ENCODE results near the gene KCNJ15.

KCNJ15 gene

GRCh38 chr21:38291874-38292273 is 35.1 kb downstream of the KCNJ15 start:
- no peak for TF ChIP-seq ZNF274 (IDR thresholded peaks at IDR 0.05; ENCODE audit: low read depth, low read length)
- H3K4me3 ChIP-seq (ENCODE audit: low read length) = no peak overlapping the region

DNA sequence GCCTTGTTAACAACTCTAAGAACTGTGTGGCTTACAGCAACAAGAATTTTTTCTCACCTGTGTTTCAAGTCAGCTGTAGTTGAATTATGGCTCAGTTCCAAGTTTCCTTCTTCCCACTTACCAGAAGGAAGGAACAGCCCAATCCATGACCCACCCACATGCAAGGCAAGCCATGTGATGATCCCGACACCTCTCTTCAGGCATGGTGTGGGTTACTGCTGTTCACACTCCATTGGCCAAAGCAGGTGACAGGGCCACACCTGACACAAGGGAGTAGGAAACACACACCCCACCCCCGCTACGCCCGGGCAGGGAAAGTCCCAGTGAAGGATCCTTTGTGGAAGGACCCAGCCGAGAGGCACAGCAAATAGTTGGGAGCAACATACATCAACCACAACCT is 36.3 kb downstream of the KCNJ15 start:
- H3K4me3 ChIP-seq (ENCODE audit: low read length) = no peak overlapping the region
- TF ChIP-seq ZNF274 (IDR thresholded peaks at IDR 0.05; ENCODE audit: low read depth, low read length) = no peak

DNA sequence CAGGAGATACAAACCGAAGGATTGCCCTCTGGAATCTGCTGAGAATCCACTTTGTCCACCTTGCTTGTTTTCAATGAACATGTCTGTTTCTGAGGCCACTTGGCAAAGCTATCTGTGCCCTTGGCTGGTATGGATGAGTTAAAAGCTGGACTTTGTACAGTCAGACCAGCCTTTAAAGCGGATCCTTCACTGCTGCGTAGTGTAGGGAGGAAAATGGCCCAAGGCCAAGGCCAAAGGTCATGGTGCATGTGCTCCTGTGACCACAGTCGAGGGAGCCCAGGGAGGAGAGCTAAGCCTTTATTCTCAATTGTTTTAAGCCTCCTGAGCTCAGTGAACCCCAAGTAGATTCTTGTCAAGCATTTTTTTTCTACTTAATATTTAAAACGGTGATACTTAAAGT is 37.0 kb downstream of the KCNJ15 start:
- no peak overlapping the region for H3K4me3 ChIP-seq (ENCODE audit: low read length)
- TF ChIP-seq ZNF274 (IDR thresholded peaks at IDR 0.05; ENCODE audit: low read depth, low read length) = no peak

- no peak overlapping the region for H3K4me3 ChIP-seq (ENCODE audit: low read length)
- no peak for TF ChIP-seq ZNF274 (IDR thresholded peaks at IDR 0.05; ENCODE audit: low read depth, low read length)
Measured at GRCh38 chr21:38294609-38295008, 37.8 kb downstream of the KCNJ15 start.

DNA sequence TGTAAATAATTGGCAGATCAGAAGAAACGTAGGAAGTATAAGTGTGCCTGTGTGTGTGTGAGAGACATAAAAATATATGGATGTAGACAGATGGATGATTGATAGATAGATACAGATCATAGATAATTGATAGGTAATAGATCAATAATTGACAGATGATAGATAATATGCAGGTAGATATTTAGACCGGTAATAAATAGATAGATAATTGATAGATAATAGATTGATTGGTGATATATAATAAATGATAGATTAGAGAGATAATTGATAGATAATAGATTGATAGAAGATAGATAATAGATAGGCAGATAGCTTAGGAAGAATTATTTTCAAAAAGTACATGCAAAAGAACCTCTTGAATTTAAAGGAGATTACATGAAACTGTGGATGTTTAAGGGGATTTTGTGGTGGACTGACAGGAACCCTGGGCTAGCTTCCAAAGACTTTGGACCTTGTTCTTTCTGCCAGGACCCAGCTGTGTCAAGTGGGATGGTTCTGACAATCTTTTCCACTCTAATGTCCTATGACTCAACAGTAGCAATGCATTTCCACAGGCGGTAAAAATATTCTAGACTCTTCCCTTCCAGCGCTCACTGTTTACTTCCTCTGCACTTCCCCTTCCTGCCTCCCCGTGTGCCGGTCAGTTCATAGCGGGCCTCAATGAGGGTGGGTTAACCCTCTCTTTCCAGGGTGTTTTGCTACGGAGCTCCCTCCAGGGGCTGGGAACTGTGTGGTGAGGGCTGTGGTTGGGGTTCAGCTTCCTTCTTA is 39.4 kb downstream of the KCNJ15 start:
- no peak overlapping the region for H3K4me3 ChIP-seq (ENCODE audit: low read length)
- TF ChIP-seq ZNF274 (IDR thresholded peaks at IDR 0.05; ENCODE audit: low read depth, low read length) = no peak

DNA sequence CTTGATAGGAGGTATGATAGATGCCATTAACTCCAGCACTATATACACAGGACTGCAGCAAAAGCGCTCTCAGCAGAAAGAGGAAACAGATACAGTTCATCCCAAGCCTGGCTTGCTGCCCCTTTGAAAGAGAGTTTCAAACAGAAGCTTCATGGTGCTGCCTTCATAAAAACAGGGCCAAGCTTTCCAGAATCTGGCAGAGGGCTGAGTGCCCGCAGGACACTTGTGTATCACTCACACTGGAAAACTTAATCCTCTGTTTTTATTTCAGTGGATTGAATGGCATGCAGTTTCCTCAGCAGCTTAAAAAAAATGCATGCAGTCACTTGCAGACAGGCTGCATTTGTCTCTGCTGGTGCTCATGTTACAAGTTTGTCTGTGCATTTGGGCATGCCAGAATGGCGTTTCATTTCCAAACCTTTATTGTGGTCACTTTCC is 40.4 kb downstream of the KCNJ15 start:
- H3K4me3 ChIP-seq (ENCODE audit: low read length) = no peak overlapping the region
- TF ChIP-seq ZNF274 (IDR thresholded peaks at IDR 0.05; ENCODE audit: low read depth, low read length) = no peak

DNA sequence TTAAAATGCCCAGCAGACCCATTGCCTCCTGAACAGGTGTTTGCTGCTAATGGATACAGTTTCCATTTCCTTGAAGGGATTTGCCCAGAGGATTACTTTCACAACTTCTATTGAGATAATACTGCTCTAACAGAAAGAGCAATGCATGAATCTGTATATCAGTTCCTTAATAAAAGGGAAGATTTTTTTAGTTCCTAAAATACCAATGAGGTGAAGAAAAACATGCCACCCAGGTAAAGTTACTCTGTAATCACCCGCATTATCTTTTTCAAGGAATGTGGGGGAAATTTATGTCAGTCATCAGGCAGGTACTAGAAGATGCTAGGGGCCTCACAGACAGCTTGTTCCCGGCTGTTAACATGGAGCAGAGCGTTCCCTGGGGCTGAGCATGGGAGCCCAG is 41.1 kb downstream of the KCNJ15 start:
- no peak overlapping the region for H3K4me3 ChIP-seq (ENCODE audit: low read length)
- no peak for TF ChIP-seq ZNF274 (IDR thresholded peaks at IDR 0.05; ENCODE audit: low read depth, low read length)

DNA sequence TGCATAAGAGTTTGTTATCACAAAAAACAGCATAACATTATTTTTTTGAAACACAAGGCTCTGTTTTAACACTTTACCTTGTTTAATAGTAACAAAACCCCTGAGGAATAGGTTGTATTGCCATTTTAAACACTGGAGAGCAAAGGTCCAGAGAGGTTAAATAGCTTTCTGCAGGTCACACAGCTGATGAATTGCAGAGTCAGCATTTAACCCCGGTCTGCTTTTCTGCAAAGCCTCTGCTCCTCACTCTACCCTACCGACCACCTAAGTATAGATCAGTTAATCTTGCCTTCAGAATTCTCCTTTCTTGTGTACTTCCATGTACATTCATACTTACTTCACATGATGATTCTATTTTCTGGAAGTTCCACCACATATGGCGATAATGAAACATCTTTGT is 42.0 kb downstream of the KCNJ15 start:
- no peak for TF ChIP-seq ZNF274 (IDR thresholded peaks at IDR 0.05; ENCODE audit: low read depth, low read length)

DNA sequence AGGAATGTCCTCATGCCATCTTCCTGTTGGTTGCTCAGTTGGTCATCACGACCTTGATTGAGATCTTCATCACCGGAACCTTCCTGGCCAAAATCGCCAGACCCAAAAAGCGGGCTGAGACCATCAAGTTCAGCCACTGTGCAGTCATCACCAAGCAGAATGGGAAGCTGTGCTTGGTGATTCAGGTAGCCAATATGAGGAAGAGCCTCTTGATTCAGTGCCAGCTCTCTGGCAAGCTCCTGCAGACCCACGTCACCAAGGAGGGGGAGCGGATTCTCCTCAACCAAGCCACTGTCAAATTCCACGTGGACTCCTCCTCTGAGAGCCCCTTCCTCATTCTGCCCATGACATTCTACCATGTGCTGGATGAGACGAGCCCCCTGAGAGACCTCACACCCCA is 42.9 kb downstream of the KCNJ15 start:
- H3K4me3 ChIP-seq (ENCODE audit: low read length) = no peak overlapping the region
- TF ChIP-seq ZNF274 (IDR thresholded peaks at IDR 0.05; ENCODE audit: low read depth, low read length) = no peak

More for the DNA sequence above, 42.0 kb downstream of the KCNJ15 start:
- no peak overlapping the region for H3K4me3 ChIP-seq (ENCODE audit: low read length)

DNA sequence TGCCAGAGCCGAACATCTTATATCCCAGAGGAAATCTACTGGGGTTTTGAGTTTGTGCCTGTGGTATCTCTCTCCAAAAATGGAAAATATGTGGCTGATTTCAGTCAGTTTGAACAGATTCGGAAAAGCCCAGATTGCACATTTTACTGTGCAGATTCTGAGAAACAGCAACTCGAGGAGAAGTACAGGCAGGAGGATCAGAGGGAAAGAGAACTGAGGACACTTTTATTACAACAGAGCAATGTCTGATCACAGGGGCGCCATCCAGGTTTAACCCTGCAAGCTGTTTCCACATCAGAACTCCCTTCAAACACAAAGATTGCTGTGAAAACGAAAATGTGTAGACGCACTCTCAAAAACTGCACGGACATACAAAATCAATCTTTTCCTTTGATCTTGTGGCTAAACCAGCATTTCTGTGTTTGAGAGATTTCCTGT is 43.4 kb downstream of the KCNJ15 start:
- TF ChIP-seq ZNF274 (IDR thresholded peaks at IDR 0.05; ENCODE audit: low read depth, low read length) = no peak

GRCh38 chr21:38301321-38302214 is 44.8 kb downstream of the KCNJ15 start:
- no peak for TF ChIP-seq ZNF274 (IDR thresholded peaks at IDR 0.05; ENCODE audit: low read depth, low read length)
- no peak overlapping the region for H3K4me3 ChIP-seq (ENCODE audit: low read length)

More for the DNA sequence above, 43.4 kb downstream of the KCNJ15 start:
- H3K4me3 ChIP-seq (ENCODE audit: low read length) = no peak overlapping the region

GRCh38 chr21:38303300-38303699 is 46.5 kb downstream of the KCNJ15 start:
- H3K4me3 ChIP-seq (ENCODE audit: low read length) = no peak overlapping the region
- no peak for TF ChIP-seq ZNF274 (IDR thresholded peaks at IDR 0.05; ENCODE audit: low read depth, low read length)

GRCh38 chr21:38306433-38307141 is 49.8 kb downstream of the KCNJ15 start:
- H3K4me3 ChIP-seq (ENCODE audit: low read length) = no peak overlapping the region

More at GRCh38 chr21:38306433-38307141, 49.8 kb downstream of the KCNJ15 start:
- no peak for TF ChIP-seq ZNF274 (IDR thresholded peaks at IDR 0.05; ENCODE audit: low read depth, low read length)

All from GM08714 (cell line).